Embryonic facial prominence (tissue), 1 donor: ENCODE data around the gene ACVR1B.
A peak's percentile ranks its signal among the peaks of the same experiment; 100 is the strongest.

ENCODE experiments used
- DNase-seq: peaks from one replicate; pipeline ENCODE4 v3.0.0-alpha.2; 2016; ENCODE audit errors: extremely low spot score

Gene ACVR1B

DNA sequence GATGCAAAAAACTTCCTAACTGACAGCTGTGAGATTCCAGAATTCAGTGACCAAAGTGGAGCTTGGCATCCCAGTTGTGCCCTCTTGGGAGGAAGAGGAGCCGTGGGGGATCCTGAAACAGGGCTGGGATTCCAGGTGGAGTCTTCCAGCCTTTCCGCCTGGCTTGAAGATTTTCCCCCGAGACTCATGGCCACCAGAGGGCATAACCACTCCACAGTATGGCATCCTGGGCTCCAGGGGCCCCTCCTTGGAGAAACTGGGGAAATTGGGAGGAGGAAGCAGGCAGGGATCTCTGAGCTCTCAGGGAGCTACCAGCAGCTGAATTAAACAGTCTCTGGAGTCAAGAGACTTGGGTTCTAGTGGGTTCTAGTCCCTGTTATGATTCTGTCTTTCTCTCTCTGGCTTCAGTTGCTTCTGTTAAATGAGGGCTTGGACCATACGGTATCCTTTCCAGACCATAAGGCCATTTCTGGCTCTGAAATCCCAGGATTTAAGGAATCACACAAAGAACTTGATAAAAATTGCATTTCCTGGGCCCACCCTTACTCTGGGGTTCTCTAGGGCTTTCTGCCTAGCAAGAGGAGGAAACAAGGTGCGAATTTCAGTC, 52.6 kb downstream of the ACVR1B start:
- DNase-seq: no peak

DNA sequence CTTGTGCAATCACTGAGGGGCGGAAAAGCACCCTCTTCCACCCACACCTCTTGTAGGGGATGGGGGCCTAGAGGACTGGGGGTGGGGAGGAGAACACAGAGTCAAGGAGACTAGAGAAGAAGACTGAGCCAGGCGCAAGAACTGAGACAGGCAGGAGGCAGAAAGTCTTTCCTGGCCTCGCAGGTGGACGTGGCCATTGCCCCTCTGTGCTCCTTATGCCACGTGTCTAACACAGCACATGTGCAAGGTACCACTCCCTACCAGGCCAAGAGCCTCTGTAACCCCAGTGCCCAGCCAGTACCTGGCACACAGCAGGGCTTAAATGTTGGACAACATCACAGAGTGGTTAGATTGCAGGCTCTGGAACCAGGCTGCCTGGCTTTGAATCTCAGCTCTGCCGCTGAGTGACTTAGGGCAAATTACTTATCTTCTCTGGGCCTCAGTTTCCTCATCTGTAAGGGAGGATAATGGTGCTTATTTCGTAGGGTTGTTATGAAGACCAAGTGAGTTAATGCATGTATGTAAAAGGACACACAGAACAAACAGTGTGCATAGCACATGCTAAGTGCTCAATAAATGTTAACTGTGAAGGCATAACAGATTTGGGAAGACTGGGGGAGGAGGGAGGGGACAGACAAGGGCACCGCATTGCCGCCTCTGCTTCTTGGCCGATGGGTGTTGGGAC, 53.9 kb downstream of the ACVR1B start:
- no peak for DNase-seq

DNA sequence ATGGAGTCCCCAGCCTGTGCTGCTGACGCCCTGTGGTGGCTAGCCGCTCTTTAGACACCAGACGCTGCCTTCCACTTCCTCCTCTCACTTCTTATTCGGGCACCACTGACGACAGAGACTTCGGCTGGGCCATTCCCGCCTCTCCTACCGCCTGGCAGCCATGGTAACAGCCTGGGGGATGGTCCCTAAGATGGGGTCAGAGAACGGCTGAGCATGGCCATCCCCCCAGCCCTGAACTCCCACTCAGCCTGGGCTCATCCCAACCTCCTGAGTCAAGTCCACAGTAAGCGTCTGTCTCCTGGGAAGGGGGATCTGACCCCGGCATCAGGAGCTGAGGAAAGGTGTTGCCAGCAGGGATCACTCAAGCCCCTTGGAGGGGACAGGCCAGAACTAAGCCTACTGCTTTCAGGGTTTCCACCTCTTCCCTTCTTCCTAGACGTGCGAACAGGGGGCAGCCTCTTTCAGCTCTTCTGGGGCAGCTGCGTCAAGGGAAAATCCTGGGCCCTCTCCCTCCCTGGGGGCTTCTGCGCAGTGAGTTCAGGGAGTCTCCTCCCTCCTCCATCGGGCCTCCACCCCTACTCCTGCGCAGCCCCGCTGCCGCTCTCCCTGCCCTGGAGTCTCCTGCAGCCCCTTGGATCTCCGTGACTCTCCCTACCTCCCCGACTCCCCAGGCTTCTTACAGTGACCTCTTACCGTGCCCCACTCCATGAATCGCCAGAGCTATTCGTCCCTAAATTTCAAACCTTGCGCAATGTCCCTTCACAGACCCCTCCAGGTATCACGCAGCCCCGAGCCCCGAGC, 54.6 kb downstream of the ACVR1B start:
- no peak for DNase-seq

GRCh38 chr12:52006726-52007157, 55.2 kb downstream of the ACVR1B start, which contains the start of gene TAMALIN:
TSS of gene TAMALIN (plus strand) at chr12:52006946. CDS start at chr12:52007020, 74 bp downstream.
- DNase-seq: no peak

DNA sequence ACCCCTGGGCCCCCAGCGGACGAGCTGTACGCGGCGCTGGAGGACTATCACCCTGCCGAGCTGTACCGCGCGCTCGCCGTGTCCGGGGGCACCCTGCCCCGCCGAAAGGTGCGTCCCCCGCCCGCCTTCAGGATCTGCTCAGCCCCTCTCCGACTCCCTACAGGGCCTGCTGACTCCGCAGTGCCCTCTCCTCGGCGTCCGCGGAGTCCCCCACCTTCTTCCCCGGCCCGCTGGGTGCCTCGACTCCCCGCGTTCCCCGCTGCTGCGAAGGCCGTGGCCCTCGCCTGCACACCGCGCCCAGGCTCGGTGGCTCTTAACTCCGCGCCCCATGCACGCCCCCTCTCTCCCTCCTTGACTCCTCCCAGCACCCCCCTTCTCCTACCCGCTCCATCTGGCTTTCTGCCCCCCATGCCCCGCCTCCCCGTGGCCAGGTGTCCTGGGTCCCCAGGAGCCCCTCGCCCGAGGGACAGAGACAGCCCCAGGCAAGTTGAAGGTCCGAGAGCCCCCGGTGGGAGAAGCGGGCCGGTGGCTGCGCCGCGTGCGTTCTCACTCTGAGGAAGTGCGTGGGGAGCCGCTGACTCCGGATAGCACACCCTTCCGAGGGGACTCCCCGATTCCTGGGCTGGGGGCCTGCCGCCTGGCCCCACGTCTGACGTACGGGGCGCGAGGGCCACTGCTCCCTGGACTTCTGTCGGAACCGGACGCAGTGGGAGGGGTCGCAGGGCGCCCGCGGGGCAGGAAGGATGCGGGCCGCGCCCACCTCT, 55.8 kb downstream of the ACVR1B start:
- no peak for DNase-seq

GRCh38 chr12:52007982-52008510, 56.5 kb downstream of the ACVR1B start:
- DNase-seq: no peak

- DNase-seq: no peak
These were observed 57.7 kb downstream of the ACVR1B start for GRCh38 chr12:52009081-52009751.

- peak; percentile 62 for DNase-seq
These were observed 58.7 kb downstream of the ACVR1B start for GRCh38 chr12:52010152-52010622.

DNA sequence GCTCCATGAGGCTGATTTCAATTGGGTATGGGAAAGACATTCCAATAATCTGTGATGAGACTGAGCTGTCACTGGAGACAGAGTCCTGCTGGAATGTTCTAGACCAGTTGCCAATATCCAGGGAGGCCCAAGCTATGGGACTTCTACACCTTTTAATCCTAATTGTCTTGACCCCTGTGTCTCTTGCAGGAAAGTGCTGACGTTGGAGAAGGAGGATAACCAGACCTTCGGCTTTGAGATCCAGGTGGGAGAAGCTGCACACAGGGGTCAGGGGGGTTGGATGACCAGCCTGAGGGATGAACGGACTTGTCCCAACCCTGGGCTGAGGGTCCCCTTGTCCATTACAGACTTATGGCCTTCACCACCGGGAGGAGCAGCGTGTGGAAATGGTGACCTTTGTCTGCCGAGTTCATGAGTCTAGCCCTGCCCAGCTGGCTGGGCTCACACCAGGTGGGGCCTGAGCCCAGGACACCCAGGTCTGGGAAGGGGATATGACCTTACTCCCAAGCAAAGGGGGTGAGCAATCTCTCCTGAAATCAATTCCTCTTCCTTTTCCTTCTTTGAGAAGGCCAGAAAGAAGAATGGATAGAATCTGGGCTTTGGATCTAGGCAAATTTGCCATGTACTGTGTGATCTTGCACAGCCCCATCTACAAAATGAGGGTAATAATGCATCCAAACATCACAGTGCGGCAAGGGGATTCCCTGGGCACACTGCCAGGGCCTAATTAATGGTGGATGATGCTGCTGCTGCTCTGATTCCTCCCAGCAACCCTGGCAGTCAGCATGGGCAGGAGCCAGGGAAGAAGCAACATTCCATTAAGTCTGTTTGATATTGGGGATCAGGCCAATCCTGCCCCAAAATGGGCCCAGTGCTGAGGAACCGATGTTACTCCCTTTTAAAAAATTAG, 59.4 kb downstream of the ACVR1B start:
- no peak for DNase-seq

GRCh38 chr12:52011602-52012214, 60.2 kb downstream of the ACVR1B start:
- no peak for DNase-seq

DNA sequence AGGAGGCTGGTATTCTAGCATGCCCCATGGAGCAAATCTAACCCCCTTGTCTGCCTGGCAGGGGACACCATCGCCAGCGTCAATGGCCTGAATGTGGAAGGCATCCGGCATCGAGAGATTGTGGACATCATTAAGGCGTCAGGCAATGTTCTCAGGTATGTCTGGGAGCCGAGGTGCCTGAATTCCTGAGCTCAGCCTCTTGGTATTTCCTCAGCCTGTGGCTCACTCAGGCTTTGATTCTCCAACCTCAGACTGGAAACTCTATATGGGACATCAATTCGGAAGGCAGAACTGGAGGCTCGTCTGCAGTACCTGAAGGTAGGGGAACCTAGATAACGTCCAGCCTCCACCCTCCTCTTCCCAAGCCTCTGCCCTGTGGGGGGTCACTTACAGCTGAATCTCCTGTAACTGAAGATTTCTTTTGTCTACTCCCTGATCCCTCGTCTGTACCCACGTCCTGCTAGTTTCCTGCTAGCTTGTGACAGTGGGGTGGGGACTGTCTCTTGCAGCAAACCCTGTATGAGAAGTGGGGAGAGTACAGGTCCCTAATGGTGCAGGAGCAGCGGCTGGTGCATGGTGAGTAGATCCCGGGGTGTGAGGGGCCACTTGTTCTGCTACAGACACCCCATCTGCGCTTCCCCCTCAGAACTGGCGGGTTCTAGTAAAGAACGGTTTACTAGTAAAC, 62.3 kb downstream of the ACVR1B start:
- no peak for DNase-seq

- no peak for DNase-seq
These were observed 63.4 kb downstream of the ACVR1B start for GRCh38 chr12:52014567-52015530.

GRCh38 chr12:52015532-52016041, 64.1 kb downstream of the ACVR1B start:
- no peak for DNase-seq

DNA sequence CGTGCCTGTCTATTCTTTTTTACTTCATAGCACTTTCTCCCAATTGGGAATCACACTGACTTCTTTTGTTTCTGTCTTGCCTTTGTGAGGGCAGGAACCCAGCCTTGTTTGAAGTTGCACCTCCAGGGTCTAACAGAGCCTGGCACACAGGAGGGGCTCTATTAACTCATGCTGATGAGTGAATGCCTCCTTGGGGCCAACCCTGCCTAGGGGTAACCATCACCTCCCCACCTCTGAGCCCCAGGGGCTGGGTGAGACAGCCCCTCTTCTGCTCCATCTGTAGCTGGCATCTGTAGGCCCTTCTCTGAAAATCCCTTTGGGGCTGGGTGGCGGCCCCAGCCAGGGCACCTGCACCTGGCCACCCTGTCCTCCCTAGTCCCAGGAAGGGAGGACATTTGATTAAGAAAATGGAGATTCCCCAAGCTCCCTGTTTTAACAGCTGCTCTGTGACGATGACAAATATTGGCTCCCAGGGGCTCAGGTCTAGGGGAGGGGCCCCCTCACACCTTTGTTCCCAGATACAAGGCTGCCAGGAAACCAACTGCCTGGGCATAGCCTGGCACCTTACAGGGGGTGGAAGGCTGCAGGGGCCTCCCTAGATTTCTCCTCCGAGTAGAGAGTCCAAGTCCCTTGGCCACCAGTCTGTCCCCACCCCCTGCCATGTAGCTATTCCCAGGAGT, 67.1 kb downstream of the ACVR1B start:
- DNase-seq: no peak

DNA sequence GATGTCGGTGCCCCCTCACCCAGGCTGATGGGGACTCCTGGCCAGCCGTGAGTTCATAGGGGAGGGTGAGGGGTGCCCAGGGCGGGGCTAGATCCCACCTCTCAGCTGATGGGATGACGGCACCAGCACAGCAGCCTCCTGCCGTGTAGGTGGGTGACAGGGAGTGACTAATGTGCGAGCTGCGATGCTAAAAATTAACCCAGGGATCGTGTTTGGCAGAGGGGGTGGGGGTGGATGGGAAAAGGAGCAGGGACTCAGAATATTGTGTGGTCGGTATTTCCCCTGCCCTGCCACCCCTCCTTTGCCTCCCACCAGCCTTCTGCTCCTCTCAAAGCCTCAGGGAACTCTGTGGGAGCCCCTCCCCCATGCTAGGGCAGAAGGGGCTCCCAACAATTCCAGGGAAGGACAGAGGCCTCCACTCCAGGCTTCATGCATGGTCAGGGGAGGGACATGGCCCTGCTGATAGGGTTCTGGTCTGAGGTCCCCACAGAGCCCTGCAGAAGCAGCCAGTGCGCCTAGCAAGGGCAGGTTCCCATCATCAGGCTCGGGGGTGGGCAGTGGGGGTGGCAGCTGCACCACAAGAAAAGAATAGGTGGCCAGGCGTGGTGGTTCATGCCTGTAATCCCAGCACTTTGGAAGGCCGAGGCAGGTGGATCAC, 67.7 kb downstream of the ACVR1B start:
- no peak for DNase-seq
